ACC112 (cell line): ENCODE results near the gene LMX1A.

Source experiments
- H2AFZ ChIP-seq: fragments of 200-600 bp; sonication (generic); one replicate; pipeline ENCODE4 v1.6.0; 2017; ENCODE audit warnings: antibody characterized with exemption, low read length; ENCODE audit not compliant: unreplicated experiment
- H3K27ac ChIP-seq: fragments of 200-600 bp; sonication (generic); 2 replicates; pipeline ENCODE4 v1.5.1; 2014; ENCODE audit warnings: low read depth, mild to moderate bottlenecking, antibody characterized with exemption, low read length, moderate library complexity
- H3K27me3 ChIP-seq: fragments of 200-600 bp; sonication (generic); 2 replicates; pipeline ENCODE4 v1.6.1; 2014; ENCODE audit warnings: mild to moderate bottlenecking, antibody characterized with exemption, low read length, moderate library complexity, mixed read lengths; ENCODE audit not compliant: insufficient read depth
- H3K36me3 ChIP-seq: fragments of 200-600 bp; sonication (generic); 2 replicates; pipeline ENCODE4 v1.6.1; 2016; ENCODE audit warnings: mild to moderate bottlenecking, antibody characterized with exemption, low read length, moderate library complexity, mixed read lengths; ENCODE audit not compliant: insufficient read depth
- H3K4me1 ChIP-seq: fragments of 200-600 bp; sonication (generic); one replicate; pipeline ENCODE4 v1.6.1; 2016; ENCODE audit warnings: low read length, mixed read lengths; ENCODE audit not compliant: insufficient read depth, unreplicated experiment, control insufficient read depth
- H3K4me3 ChIP-seq: fragments of 200-600 bp; sonication (generic); 2 replicates; pipeline ENCODE4 v1.5.1; 2014; ENCODE audit warnings: mild to moderate bottlenecking, low read depth, low read length
- H3K79me2 ChIP-seq: fragments of 200-600 bp; sonication (generic); one replicate; pipeline ENCODE4 v1.6.0; 2016; ENCODE audit warnings: low read length; ENCODE audit not compliant: control insufficient read depth, unreplicated experiment, insufficient read depth

LMX1A gene

GRCh38 chr1:165324050-165324449 is 32.5 kb downstream of the LMX1A start:
- Histone ChIP-seq H3K4me3 (no peak overlapping the region), H3K4me1 (no peaks in the 10 kb centered on the region), H3K27me3 (peaks cover 35% of the 10 kb centered on the region), H3K36me3 (no peaks in the 10 kb centered on the region), H3K79me2 (no peaks in the 10 kb centered on the region), H2AFZ (no peak overlapping the region), H3K27ac (no peak overlapping the region)

GRCh38 chr1:165317612-165318011 is 38.9 kb downstream of the LMX1A start:
- Histone ChIP-seq H3K4me3 (no peak overlapping the region), H2AFZ (no peak overlapping the region), H3K27ac (no peak overlapping the region), H3K36me3 (no peaks in the 10 kb centered on the region), H3K27me3 (peaks cover 42% of the 10 kb centered on the region), H3K79me2 (no peaks in the 10 kb centered on the region), H3K4me1 (no peaks in the 10 kb centered on the region)

GRCh38 chr1:165316153-165316772 is 40.3 kb downstream of the LMX1A start:
- H3K27me3 ChIP-seq, result peaks cover 42% of the 10 kb centered on the region
- no peaks in the 10 kb centered on the region for H3K36me3 ChIP-seq
- H3K79me2 ChIP-seq, result no peaks in the 10 kb centered on the region
- H3K4me1 ChIP-seq, result no peaks in the 10 kb centered on the region
- no peak overlapping the region for H2AFZ ChIP-seq
- no peak overlapping the region for H3K4me3 ChIP-seq
- H3K27ac ChIP-seq, result no peak overlapping the region

DNA sequence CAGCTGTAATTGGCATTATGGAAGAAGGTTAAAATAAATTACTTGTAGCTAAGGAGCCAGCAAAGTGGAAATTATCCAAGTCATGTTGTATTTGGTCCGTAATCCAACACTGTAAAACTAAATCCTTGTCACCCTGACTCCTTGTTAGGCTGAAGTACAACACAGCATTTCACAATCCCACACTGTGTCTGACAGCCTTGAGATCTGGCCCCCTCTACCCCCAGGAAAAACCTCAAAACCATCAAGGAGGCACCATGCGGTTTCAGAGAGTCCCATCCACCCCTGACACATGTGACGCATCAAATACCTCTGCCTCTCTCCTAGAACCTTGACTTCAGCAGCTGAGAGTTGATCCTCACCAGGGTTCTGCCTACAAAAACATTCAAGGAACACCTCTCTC is 41.0 kb downstream of the LMX1A start:
- no peaks in the 10 kb centered on the region for H3K79me2 ChIP-seq
- no peaks in the 10 kb centered on the region for H3K36me3 ChIP-seq
- peaks cover 41% of the 10 kb centered on the region for H3K27me3 ChIP-seq
- H2AFZ ChIP-seq, result no peak overlapping the region
- no peak overlapping the region for H3K27ac ChIP-seq
- H3K4me3 ChIP-seq, result no peak overlapping the region
- no peaks in the 10 kb centered on the region for H3K4me1 ChIP-seq

- Histone ChIP-seq H3K79me2 (no peaks in the 10 kb centered on the region), H3K4me1 (no peaks in the 10 kb centered on the region), H3K4me3 (no peak overlapping the region), H3K36me3 (no peaks in the 10 kb centered on the region), H2AFZ (no peak overlapping the region), H3K27me3 (peaks cover 48% of the 10 kb centered on the region), H3K27ac (no peak overlapping the region)
Observed at GRCh38 chr1:165313903-165314302, 42.6 kb downstream of the LMX1A start.

DNA sequence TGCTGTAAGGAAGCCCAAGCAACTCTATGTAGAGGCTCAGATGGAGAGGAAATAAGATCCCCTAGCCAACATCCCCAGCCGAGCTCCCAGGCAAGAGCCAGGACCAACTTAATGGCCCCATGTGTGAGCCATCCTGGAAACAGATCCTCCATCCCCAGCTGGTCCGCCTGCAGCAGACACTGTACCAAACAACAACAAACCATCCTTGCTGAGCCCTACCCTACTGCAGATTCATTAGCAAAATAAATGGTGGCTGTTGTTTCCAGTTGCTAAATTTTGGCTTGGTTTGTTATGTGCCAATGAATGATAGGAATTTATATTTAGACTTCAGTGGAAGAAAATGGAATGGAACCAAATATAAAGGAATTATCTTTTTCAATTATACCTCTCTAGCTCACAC is 43.9 kb downstream of the LMX1A start:
- H3K27me3 ChIP-seq, result peaks cover 43% of the 10 kb centered on the region
- no peak overlapping the region for H3K27ac ChIP-seq
- H3K79me2 ChIP-seq, result no peaks in the 10 kb centered on the region
- no peaks in the 10 kb centered on the region for H3K36me3 ChIP-seq
- H3K4me1 ChIP-seq, result no peaks in the 10 kb centered on the region
- no peak overlapping the region for H2AFZ ChIP-seq
- no peak overlapping the region for H3K4me3 ChIP-seq

GRCh38 chr1:165306543-165307434 is 49.7 kb downstream of the LMX1A start:
- H2AFZ ChIP-seq, result no peak overlapping the region
- no peak overlapping the region for H3K27ac ChIP-seq
- H3K27me3 ChIP-seq, result peaks cover 18% of the 10 kb centered on the region
- H3K79me2 ChIP-seq, result no peaks in the 10 kb centered on the region
- H3K4me1 ChIP-seq, result no peaks in the 10 kb centered on the region
- H3K36me3 ChIP-seq, result no peaks in the 10 kb centered on the region
- H3K4me3 ChIP-seq, result no peak overlapping the region

GRCh38 chr1:165303386-165303785 is 53.1 kb downstream of the LMX1A start:
- no peak overlapping the region for H3K27ac ChIP-seq
- no peaks in the 10 kb centered on the region for H3K79me2 ChIP-seq
- H3K4me3 ChIP-seq, result no peak overlapping the region
- peaks cover 18% of the 10 kb centered on the region for H3K27me3 ChIP-seq
- no peaks in the 10 kb centered on the region for H3K36me3 ChIP-seq
- H3K4me1 ChIP-seq, result no peaks in the 10 kb centered on the region
- H2AFZ ChIP-seq, result no peak overlapping the region

DNA sequence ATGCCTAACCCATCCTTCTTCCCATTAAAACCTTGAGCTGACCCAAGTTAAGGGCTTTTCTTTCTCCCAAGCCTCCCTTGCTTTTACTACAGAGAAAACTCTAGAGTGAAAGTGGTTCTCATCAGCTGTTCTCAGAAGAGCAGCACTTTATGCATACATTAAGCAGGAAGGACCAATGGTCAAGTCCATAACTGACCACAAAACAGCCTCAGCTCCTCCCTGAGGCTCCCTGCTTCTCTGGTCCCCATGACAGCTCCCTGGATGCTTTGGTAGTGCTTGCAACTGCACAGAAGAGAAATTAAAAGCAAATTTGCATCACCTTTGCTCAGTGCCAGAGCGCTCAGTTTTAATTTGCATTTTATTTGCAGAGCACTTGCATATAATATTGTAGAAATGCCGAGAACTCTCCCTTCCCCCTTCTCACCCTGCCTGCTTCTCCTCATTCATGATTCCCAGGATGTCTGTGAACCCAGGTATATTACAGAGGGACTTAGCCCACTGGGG is 56.1 kb downstream of the LMX1A start:
- no peak overlapping the region for H3K4me3 ChIP-seq
- no peak overlapping the region for H3K27ac ChIP-seq
- no peak overlapping the region for H2AFZ ChIP-seq
- H3K36me3 ChIP-seq, result no peaks in the 10 kb centered on the region
- peaks cover 18% of the 10 kb centered on the region for H3K27me3 ChIP-seq
- no peaks in the 10 kb centered on the region for H3K79me2 ChIP-seq
- no peaks in the 10 kb centered on the region for H3K4me1 ChIP-seq

GRCh38 chr1:165298203-165298820 is 58.2 kb downstream of the LMX1A start:
- H3K79me2 ChIP-seq, result no peaks in the 10 kb centered on the region
- H3K4me1 ChIP-seq, result no peaks in the 10 kb centered on the region
- H3K36me3 ChIP-seq, result no peaks in the 10 kb centered on the region
- H3K27ac ChIP-seq, result no peak overlapping the region
- H3K4me3 ChIP-seq, result no peak overlapping the region
- H2AFZ ChIP-seq, result no peak overlapping the region
- peaks cover 18% of the 10 kb centered on the region for H3K27me3 ChIP-seq
